NCI-H226 (cell line): ENCODE measurements around the gene EVC.
A peak's percentile ranks its signal among the peaks of the same experiment; 100 is the strongest.

Experiments
- DNase-seq: peaks from one replicate; pipeline ENCODE4 v3.0.0-alpha.2; 2015

EVC gene

GRCh38 chr4:5758741-5759140 is 47.7 kb downstream of the EVC start:
- DNase-seq: peak; percentile 93

- DNase-seq: no peak
Observed at GRCh38 chr4:5759236-5760075, 48.5 kb downstream of the EVC start.

GRCh38 chr4:5760246-5760645 is 49.2 kb downstream of the EVC start:
- no peak for DNase-seq

GRCh38 chr4:5760936-5761480 is 50.0 kb downstream of the EVC start:
- no peak for DNase-seq

- no peak for DNase-seq
Observed at GRCh38 chr4:5770051-5770450, 59.0 kb downstream of the EVC start.

GRCh38 chr4:5772528-5773270 is 61.7 kb downstream of the EVC start:
- DNase-seq: no peak

- DNase-seq: no peak
Observed at GRCh38 chr4:5773271-5773555, 62.2 kb downstream of the EVC start.

GRCh38 chr4:5774416-5775036 is 63.5 kb downstream of the EVC start:
- no peak for DNase-seq

GRCh38 chr4:5776510-5776909 is 65.5 kb downstream of the EVC start:
- no peak for DNase-seq

GRCh38 chr4:5780831-5781480 is 70.0 kb downstream of the EVC start:
- DNase-seq: no peak

GRCh38 chr4:5781691-5782090 is 70.7 kb downstream of the EVC start:
- no peak for DNase-seq

- no peak for DNase-seq
Observed at GRCh38 chr4:5782829-5783476, 72.0 kb downstream of the EVC start.

GRCh38 chr4:5783486-5783885 is 72.5 kb downstream of the EVC start:
- DNase-seq: no peak

GRCh38 chr4:5784021-5784420 is 73.0 kb downstream of the EVC start:
- DNase-seq: no peak

- no peak for DNase-seq
Observed at GRCh38 chr4:5784960-5785611, 74.1 kb downstream of the EVC start.

GRCh38 chr4:5785806-5786680 is 75.0 kb downstream of the EVC start:
- no peak for DNase-seq

- no peak for DNase-seq
Observed at GRCh38 chr4:5787311-5787710, 76.3 kb downstream of the EVC start.

- no peak for DNase-seq
Observed at GRCh38 chr4:5788144-5788543, 77.1 kb downstream of the EVC start.

GRCh38 chr4:5789141-5789540 is 78.1 kb downstream of the EVC start:
- no peak for DNase-seq

GRCh38 chr4:5790546-5790857 is 79.5 kb downstream of the EVC start:
- no peak for DNase-seq

GRCh38 chr4:5791654-5792053 is 80.7 kb downstream of the EVC start:
- no peak for DNase-seq
